Lung (tissue), 12 donors: Measurements from ENCODE around the gene FBXL13. TPM values are rescaled to one million over a fixed set of nuclear protein-coding genes. Genes with fewer than 3 reads are reported as not detected.

Experiments used
- ATAC-seq: fragments of 200-7000 bp; cut with Tn5 transposase; one replicate; pipeline ENCODE4 v1.9.1; 2020; ENCODE audit warnings: moderate number of reproducible peaks; ENCODE audit not compliant: insufficient read depth, low FRiP score
- DNase-seq, 3 donors: peaks; one replicate each; pipeline ENCODE4 v3.0.0-alpha.2; 2013 to 2017
- H3K27ac ChIP-seq, 2 donors: one replicate each; pipeline ENCODE4 v1.5.1; 2013; ENCODE audit warnings: mild to moderate bottlenecking in 2 of 2, moderate library complexity in 2 of 2, control low read depth in 1 of 2, inconsistent platforms in 1 of 2, low read depth in 1 of 2, low read length in 1 of 2
- H3K27me3 ChIP-seq, 3 donors: one replicate each; pipeline ENCODE4 v1.5.1; 2013; ENCODE audit warnings: low read length in 2 of 3; ENCODE audit not compliant: control insufficient read depth in 3 of 3, insufficient read depth in 3 of 3
- H3K36me3 ChIP-seq, 4 donors: one replicate each; pipeline ENCODE4 v1.5.1; 2013; ENCODE audit warnings: low read length in 4 of 4, mild to moderate bottlenecking in 1 of 4, moderate library complexity in 1 of 4; ENCODE audit not compliant: control insufficient read depth in 4 of 4, insufficient read depth in 4 of 4
- H3K4me1 ChIP-seq, 5 donors: one replicate each; pipeline ENCODE4 v1.5.1; 2013; ENCODE audit warnings: low read length in 5 of 5, mild to moderate bottlenecking in 2 of 5, moderate library complexity in 1 of 5; ENCODE audit not compliant: control insufficient read depth in 5 of 5, insufficient read depth in 5 of 5
- H3K4me3 ChIP-seq: one replicate; pipeline ENCODE4 v1.5.1; 2013; ENCODE audit warnings: mild to moderate bottlenecking, control low read depth, moderate library complexity
- H3K9ac ChIP-seq, 2 donors: one replicate each; pipeline ENCODE4 v1.5.1; 2013; ENCODE audit warnings: low read length in 2 of 2, control low read depth in 1 of 2; ENCODE audit not compliant: insufficient read depth in 1 of 2
- H3K9me3 ChIP-seq, 4 donors: one replicate each; pipeline ENCODE4 v1.5.1; 2013; ENCODE audit warnings: low read length in 3 of 4, mild to moderate bottlenecking in 1 of 4, moderate library complexity in 1 of 4; ENCODE audit not compliant: control insufficient read depth in 4 of 4, insufficient read depth in 3 of 4
- CTCF ChIP-seq: IDR thresholded peaks from 2 replicates; pipeline ENCODE4 v1.5.1; 2012; ENCODE audit warnings: mild to moderate bottlenecking; ENCODE audit errors: control extremely low read depth, extremely low read depth
- WGBS, 2 donors: extraction: QIAGEN DNeasy Blood & Tissue Kit; methylation state at CpG; one replicate each; pipeline ENCODE4 v1.1.7; 2013; 5-methylcytosine and 5-hydroxymethylcytosine counted together
- polyA plus RNA-seq, 2 donors: library from polyadenylated mRNA; stranded (reverse); fragments of 200-250 nt; gene quantifications; one replicate each; pipeline ENCODE4 v1.2.1, GENCODE V29; 2013
- total RNA-seq, 2 donors: library from RNA; depleted of rRNA in 1 of 2; stranded (reverse); fragments of >200 nt in 1 of 2; gene quantifications; one replicate each; pipeline ENCODE4 v1.2.1, GENCODE V29; 2014 to 2021
- donor health status: control.
- donor health status: control.
- donor health status: Bipolar disorder and iron deficiency.
- donor health status: healthy.
- donor health status: DM: yes; HTN: yes; CAD: no.

FBXL13 gene
- total and polyA plus RNA-seq, 4 donors = 0.61 to 12.3 (median 3.7) TPM

GRCh38 chr7:102856036-102856435 is 218.6 kb downstream of the FBXL13 start:
- no peaks in the 10 kb centered on the region for H3K36me3 ChIP-seq
- H3K9me3 ChIP-seq = no peaks in the 10 kb centered on the region
- no peak overlapping the region for H3K4me3 ChIP-seq
- H3K27ac ChIP-seq = no peak overlapping the region
- H3K9ac ChIP-seq = no peak overlapping the region
- no peak for TF ChIP-seq CTCF
- no peaks in the 10 kb centered on the region for H3K27me3 ChIP-seq
- H3K4me1 ChIP-seq = peaks cover 0 to 21% (median 5%) of the 10 kb centered on the region in 5 donors
- ATAC-seq (no peak), DNase-seq (no peak)

GRCh38 chr7:102849538-102849937 is 225.1 kb downstream of the FBXL13 start:
- Histone ChIP-seq H3K4me1 (peaks cover 0 to 3% (median 0%) of the 10 kb centered on the region in 5 donors), H3K27me3 (no peaks in the 10 kb centered on the region), H3K9ac (no peak overlapping the region), H3K27ac (no peak overlapping the region), H3K4me3 (no peak overlapping the region), H3K36me3 (no peaks in the 10 kb centered on the region), H3K9me3 (no peaks in the 10 kb centered on the region)
- WGBS, 2 donors = 79 to 81% methylated on average over 3 of the region's 3 CpGs
- no peak for ATAC-seq
- TF ChIP-seq CTCF = no peak
- no peak for DNase-seq

GRCh38 chr7:102849079-102849478 is 225.5 kb downstream of the FBXL13 start:
- no peak for TF ChIP-seq CTCF
- WGBS, 2 donors = 83 to 89% methylated on average over 5 of the region's 5 CpGs
- ATAC-seq (no peak), DNase-seq (peak in 1 of 3 donors; percentile 41)
- no peaks in the 10 kb centered on the region for H3K9me3 ChIP-seq
- no peaks in the 10 kb centered on the region for H3K27me3 ChIP-seq
- peaks cover 0 to 3% (median 0%) of the 10 kb centered on the region in 5 donors for H3K4me1 ChIP-seq
- no peak overlapping the region for H3K27ac ChIP-seq
- no peak overlapping the region for H3K4me3 ChIP-seq
- H3K9ac ChIP-seq = no peak overlapping the region
- no peaks in the 10 kb centered on the region for H3K36me3 ChIP-seq

- DNase-seq = no peak
- H3K36me3 ChIP-seq = peaks cover 0 to 2% (median 0%) of the 10 kb centered on the region in 4 donors
- 95 to 96% methylated on average over 2 of the region's 2 CpGs for WGBS, 2 donors
- no peak overlapping the region for H3K27ac ChIP-seq
- H3K4me3 ChIP-seq = no peak overlapping the region
- H3K9me3 ChIP-seq = no peaks in the 10 kb centered on the region
- TF ChIP-seq CTCF = no peak
- ATAC-seq = no peak
- peaks cover 0 to 20% (median 0%) of the 10 kb centered on the region in 5 donors for H3K4me1 ChIP-seq
- no peaks in the 10 kb centered on the region for H3K27me3 ChIP-seq
- H3K9ac ChIP-seq = no peak overlapping the region
Measured at GRCh38 chr7:102845346-102845745, 229.2 kb downstream of the FBXL13 start.
